Left cardiac atrium (tissue), 4 donors: ENCODE measurements around the gene SATB2. TPM values are rescaled to one million over a fixed set of nuclear protein-coding genes. Genes with fewer than 3 reads are reported as not detected.

Source experiments
- ATAC-seq, 2 donors: fragments of 200-7000 bp; cut with Tn5 transposase; one replicate each; pipeline ENCODE4 v1.9.1; 2020; ENCODE audit warnings: mild to moderate bottlenecking in 2 of 2, moderate library complexity in 2 of 2
- DNase-seq: peaks from one replicate; pipeline ENCODE4 v3.0.0-alpha.2; 2020
- intact Hi-C, 2 donors: fragments of 100-400 bp; cut with DNase I; formaldehyde crosslinking; loops; one replicate each; pipeline versions ENCODE4 v1.14.1 to v1.15.1; 2022 to 2023
- total RNA-seq, 2 donors: library from RNA; stranded (reverse); fragmentation: NEBNext Ultra II Directional; extraction: Animal tissue kit (Norgen Biotek cat#: 25700); gene quantifications; one replicate each; pipeline ENCODE4 v1.2.1, GENCODE V29; 2021
- donor health status: DM: no; HTN: yes; CAD: no.
- donor health status: DM: no; HTN: yes; CAD: no; lungs with severe emphysema.
- donor health status: DM: yes; HTN: yes; CAD: no.
- donor health status: Dilated cardiomyopathy.

Gene SATB2
- total RNA-seq, 2 donors from 2014 or later, result 2.2 to 2.4 TPM

DNA sequence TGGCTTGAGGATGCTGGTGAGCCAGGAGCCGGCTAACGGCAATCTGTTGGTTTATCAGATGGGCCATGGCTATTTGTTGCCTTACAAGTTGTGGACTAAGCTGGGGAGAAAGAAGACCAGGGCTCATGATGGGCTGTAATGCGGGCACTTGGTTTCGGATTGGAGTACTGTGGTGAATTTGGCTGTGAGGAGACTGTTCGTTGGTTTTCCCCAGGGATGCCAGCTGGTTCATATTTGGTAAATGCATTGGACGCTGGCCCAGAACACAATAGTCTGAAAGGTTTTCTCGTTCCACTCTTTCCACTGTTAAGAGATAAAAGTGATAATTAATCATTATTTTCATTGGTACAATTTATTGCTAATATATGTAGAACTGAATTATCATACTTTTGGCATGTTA, 108.9 kb downstream of the SATB2 start:
- intact Hi-C loops, result no loop called here
- no peak for ATAC-seq

DNA sequence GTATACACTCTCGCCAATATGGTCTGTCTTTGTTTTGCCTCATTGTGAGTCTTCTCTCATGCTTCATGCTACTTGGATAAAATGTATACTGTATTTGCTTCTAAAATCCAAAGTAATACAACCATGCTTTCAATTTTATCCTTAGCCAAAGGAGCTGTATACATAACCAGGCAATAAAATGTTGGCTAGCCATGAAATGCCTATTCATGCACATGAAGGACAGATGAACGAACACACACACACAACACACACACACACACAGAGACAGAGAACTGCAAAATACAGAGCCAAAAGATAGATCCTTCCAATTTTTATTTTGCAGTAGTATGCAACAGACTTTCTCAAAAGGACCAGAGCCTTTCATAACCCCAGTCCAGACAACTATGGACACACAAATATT, 113.7 kb downstream of the SATB2 start:
- intact Hi-C loops, result no loop called here
- ATAC-seq (no peak), DNase-seq (no peak)

More for the DNA sequence above, 108.9 kb downstream of the SATB2 start:
- DNase-seq, result no peak

DNA sequence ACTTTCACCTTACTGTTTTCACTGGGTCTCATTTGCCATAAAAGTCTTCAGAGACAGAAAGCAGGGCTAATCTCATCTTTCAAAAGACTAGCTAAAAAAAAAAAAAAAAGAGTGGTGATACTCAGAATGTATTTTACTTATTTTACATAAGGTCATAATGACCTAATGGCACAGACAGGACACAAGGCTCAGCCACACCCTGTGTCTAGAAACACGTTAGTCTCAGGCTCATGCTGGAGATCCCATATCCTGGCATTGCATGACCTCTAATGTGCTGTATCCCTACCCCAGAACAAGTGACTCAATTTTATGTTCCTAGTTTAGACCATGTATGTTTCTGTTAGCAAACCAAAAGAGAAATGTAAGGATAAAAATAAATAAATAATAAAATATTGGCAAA, 115.4 kb downstream of the SATB2 start:
- intact Hi-C loops, result no loop called here
- no peak for DNase-seq
- ATAC-seq, result no peak

GRCh38 chr2:199341123-199341522, 116.6 kb downstream of the SATB2 start:
- DNase-seq (no peak), ATAC-seq (no peak)
- intact Hi-C loops, result no loop called here

DNA sequence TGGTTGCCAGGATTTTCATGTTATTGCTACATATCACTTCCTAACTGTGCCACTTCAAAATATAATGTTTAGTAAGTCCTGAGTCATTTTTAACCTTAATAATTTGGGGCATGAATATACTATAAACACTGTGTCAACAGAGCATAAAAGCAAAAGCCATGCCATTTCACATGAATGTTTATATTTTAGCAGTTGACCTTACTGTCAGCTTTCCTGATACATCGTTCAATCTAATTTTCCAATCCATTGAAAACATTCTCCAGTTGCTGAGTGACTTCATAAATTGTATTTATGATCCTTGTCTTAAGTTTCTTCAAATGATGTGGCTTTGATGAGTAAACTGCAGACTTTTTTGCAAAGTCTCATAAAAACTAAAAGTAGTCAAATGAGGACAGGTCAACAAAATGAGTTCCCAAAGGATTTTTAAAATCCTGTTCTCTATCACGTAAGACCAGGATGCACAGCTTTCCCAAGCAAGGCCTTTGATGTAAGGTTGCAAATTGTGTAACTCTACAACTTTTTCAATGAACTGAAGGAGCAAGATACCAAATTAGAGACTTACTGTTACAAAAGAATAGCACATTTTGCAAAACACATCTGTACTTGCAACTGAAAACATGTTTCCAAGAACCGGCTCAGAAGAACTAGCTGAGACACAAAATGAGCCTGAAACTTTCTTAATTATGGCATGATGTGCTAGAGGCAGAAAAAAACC, 117.7 kb downstream of the SATB2 start:
- intact Hi-C loops, result no loop called here
- ATAC-seq, result no peak

GRCh38 chr2:199336546-199336945, 121.2 kb downstream of the SATB2 start:
- ATAC-seq (no peak), DNase-seq (no peak)
- intact Hi-C loops, result no loop called here

More for the DNA sequence above, 117.7 kb downstream of the SATB2 start:
- DNase-seq, result no peak

DNA sequence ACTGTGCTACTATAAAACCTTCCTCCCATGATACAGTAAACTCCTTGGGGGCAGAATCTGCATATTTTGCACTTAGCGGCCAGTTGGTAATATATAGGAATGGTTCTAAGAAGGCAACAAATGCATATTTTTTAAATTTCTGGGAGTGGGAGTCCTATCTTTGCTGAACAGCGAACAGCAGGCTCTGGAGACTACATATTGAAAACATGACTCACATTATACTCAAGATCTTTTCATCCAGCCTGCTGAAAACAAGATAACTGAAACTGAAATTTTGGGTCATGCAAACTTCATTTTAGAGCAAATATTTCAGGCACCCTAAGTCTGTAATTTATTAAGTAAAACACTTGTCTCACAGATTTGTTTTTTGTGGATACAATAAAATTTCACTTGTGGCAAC, 122.2 kb downstream of the SATB2 start:
- no peak for ATAC-seq
- intact Hi-C loops, result no loop called here

DNA sequence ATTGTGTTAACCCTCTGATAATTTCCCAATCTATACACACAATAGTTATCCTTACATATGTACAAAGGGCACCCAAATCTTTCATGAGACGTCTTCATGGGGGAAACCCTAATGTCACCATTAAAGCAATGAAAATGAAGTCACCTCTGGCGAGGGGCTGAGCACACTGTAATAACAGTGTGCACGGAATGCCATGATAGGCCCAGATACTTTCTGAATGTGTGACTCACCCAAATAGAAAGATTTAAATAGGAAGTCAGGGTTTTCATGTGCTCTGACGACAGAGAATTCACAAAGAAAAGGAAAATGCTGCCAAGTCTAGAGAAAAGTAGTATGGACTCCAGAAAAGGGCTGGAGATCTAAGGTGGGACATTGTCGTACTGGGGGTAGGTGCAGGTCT, 128.3 kb downstream of the SATB2 start:
- ATAC-seq (no peak), DNase-seq (no peak)
- intact Hi-C loops, result no loop called here

More for the DNA sequence above, 122.2 kb downstream of the SATB2 start:
- DNase-seq, result no peak

DNA sequence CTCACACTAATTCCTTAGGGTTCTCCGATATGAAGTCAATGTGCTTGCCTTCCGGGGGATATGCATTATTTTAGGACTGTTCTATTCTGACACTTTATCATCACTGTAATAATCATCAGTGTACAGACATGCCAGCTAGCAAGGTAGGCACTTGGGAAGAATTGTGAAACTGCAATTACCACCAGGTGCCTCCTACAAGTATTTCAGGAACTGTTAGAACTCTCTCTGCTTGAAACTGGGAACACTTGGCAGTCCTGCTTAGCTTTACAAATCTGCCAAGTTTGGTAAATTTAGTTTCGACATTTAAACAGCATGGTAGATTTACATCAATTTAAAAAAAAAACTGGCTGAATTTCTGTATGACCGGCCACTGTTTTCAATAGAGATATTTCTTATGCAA, 128.7 kb downstream of the SATB2 start:
- DNase-seq, result no peak
- ATAC-seq, result no peak
- intact Hi-C loops, result no loop called here

DNA sequence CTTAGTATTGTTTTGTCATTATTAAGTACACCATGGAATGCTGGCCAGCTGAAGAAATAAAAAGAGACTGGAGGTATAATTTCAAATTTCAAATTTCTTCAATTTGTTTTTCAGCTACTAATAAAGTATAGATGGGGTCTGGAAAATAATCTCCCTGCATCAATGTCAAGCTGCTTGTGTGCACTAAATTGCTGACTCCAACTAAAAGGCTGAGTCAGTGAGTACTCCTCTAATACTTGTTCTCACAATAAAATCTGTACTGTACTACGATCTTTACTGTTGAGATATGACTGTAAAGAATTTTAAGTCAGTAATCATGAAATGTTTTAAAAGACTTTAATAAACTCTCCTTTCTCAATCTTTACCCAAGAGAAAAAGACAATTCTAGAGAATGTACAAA, 131.9 kb downstream of the SATB2 start:
- no peak for DNase-seq
- ATAC-seq, result no peak
- intact Hi-C loops, result no loop called here

DNA sequence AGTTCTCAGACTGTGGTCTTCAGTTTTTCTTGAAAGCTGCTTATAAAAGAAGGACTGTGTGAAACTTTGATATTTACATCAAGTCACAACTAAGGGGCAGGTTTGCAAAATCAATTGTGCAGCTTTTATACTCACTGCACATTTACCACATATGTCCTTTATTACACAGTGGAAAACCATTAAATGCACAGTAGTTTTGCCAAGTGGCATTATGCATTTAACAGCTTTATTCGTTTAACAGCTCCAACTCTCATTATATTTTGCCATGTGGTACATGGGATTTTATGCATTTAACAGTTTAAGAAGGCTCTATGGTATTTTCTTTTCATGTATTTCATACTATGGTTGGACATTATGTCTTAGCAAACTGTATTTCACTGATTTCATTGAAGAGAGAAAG, 135.6 kb downstream of the SATB2 start:
- no peak for ATAC-seq
- DNase-seq, result no peak
- intact Hi-C loops, result no loop called here

- intact Hi-C loops, result no loop called here
- no peak for DNase-seq
- no peak for ATAC-seq
Observed at GRCh38 chr2:199317646-199318045, 140.1 kb downstream of the SATB2 start.

- intact Hi-C loops, result no loop called here
- no peak for DNase-seq
Observed at GRCh38 chr2:199316851-199317250, 140.9 kb downstream of the SATB2 start.

GRCh38 chr2:199315299-199316179, 142.2 kb downstream of the SATB2 start:
- ATAC-seq (no peak), DNase-seq (no peak)
- intact Hi-C loops, result no loop called here

More at GRCh38 chr2:199316851-199317250, 140.9 kb downstream of the SATB2 start:
- no peak for ATAC-seq

DNA sequence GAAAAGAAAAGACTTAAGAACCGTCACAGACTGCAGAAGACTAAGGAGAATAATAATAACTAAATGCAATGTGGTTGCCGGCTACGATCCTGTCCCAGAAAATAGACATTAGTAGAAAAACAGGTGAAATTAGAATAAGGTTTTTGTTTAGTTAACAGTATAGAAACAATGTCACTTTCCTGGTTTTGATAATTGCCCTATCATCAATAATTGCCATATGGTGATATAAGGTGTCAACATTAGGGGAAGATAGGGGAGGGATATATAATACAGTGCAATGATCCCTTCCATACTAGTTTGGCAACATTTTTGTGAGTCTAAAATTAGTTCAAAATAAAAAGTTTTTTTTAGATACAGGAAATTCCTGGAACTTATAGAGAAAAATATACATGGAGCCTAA, 144.8 kb downstream of the SATB2 start:
- ATAC-seq (no peak), DNase-seq (no peak)
- intact Hi-C loops, result no loop called here

- intact Hi-C loops, result no loop called here
- DNase-seq (no peak), ATAC-seq (no peak)
Observed at GRCh38 chr2:199310771-199311585, 146.8 kb downstream of the SATB2 start.

GRCh38 chr2:199309973-199310372, 147.8 kb downstream of the SATB2 start:
- ATAC-seq (no peak), DNase-seq (no peak)
- intact Hi-C loops, result no loop called here

GRCh38 chr2:199309411-199309810, 148.3 kb downstream of the SATB2 start:
- intact Hi-C loops, result no loop called here
- ATAC-seq (no peak), DNase-seq (no peak)

GRCh38 chr2:199308567-199308966, 149.2 kb downstream of the SATB2 start:
- no peak for ATAC-seq
- intact Hi-C loops, result no loop called here

DNA sequence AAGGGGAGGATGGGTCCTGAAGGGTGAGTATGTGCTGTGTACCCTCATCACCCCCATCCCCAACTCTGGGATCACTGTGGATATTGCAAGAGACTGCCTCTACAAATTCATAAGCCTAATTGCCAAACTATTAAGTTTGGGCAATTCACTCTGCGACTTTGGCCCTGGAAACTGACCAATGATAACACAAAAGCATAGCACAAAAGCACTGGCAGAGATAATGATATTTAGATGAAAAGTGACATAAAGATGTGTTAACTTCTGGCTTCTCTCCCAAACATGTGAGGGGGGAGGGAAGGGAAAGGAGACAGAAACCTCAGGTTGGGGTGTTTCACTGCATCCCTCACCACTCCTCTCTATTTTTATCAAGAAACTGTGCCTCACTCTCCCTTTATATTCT, 150.3 kb downstream of the SATB2 start:
- DNase-seq, result no peak
- ATAC-seq, result no peak
- intact Hi-C loops, result no loop called here

More at GRCh38 chr2:199308567-199308966, 149.2 kb downstream of the SATB2 start:
- DNase-seq, result no peak
